ENCODE data around the gene CAPSL. TPM values are rescaled to one million over a fixed set of nuclear protein-coding genes. Genes with fewer than 3 reads are reported as not detected.

CAPSL gene
- total RNA-seq, 8 experiments from 2014 or later: 17.7 TPM; not detected in 7

- Histone ChIP-seq H3K4me1 (replicated peaks in 1 of 2) (no peaks in the 10 kb centered on the region), H3K27ac (no peak overlapping the region), H3K4me3 (no peak overlapping the region)
- in situ Hi-C loops (cut with MboI; ENCODE audit: low pct_unique_long_range_greater_than_20kb in 2 of 9, low sequenced_read_pairs in 9 of 9, unreplicated experiment in 9 of 9): loop anchor here in 3 of 9 experiments (25.0 kb wide), 3 partner anchors 289 to 964 kb away; no protein-coding TSS in a partner anchor
- WGBS, 10 experiments: 6 to 66% (median 30%) methylated on average over 2 to 9 of the region's 13 CpGs; no CpG with 5 or more reads in 1 of the 10 experiments
- ATAC-seq (replicated peaks in 6 of 8): peak; percentile 48 to 83 (median 78)
These were observed 11.9 kb downstream of the CAPSL start for GRCh38 chr5:35926389-35927051.

- no peak overlapping the region for H3K27ac ChIP-seq
- in situ Hi-C loops (cut with MboI; ENCODE audit: low pct_unique_long_range_greater_than_20kb in 2 of 9, low sequenced_read_pairs in 9 of 9, unreplicated experiment in 9 of 9): loop anchor here in 4 of 9 experiments (25.0 kb wide), 5 partner anchors 138 to 963 kb away; no protein-coding TSS in a partner anchor
- H3K4me3 ChIP-seq: no peak overlapping the region
- no peaks in the 10 kb centered on the region for H3K4me1 ChIP-seq (replicated peaks in 1 of 2)
- peak; percentile 88 to 97 (median 95) for ATAC-seq (replicated peaks in 6 of 8)
- WGBS, 10 experiments: 22 to 73% (median 49%) methylated on average over 2 to 18 of the region's 21 CpGs
These were observed 13.3 kb downstream of the CAPSL start for GRCh38 chr5:35924950-35925722.

- in situ Hi-C loops (cut with MboI; ENCODE audit: low pct_unique_long_range_greater_than_20kb in 2 of 9, low sequenced_read_pairs in 9 of 9, unreplicated experiment in 9 of 9): loop anchor here in 4 of 9 experiments (25.0 kb wide), 3 partner anchors 137 to 837 kb away; no protein-coding TSS in a partner anchor
- H3K4me3 ChIP-seq: no peak overlapping the region
- peak in 3 of 8 experiments; percentile 9 to 28 (median 13) for ATAC-seq (replicated peaks in 6 of 8)
- H3K4me1 ChIP-seq (replicated peaks in 1 of 2): no peaks in the 10 kb centered on the region
- WGBS, 10 experiments: 0 to 96% (median 60%) methylated on average over 3 to 8 of the region's 10 CpGs
- H3K27ac ChIP-seq: no peak overlapping the region
These were observed 14.1 kb downstream of the CAPSL start for GRCh38 chr5:35924122-35924949.

- 40 to 87% (median 77%) methylated on average over 1 to 6 of the region's 7 CpGs; no CpG with 5 or more reads in 5 of the 10 experiments for WGBS, 10 experiments
- Histone ChIP-seq H3K4me1 (replicated peaks in 1 of 2) (no peaks in the 10 kb centered on the region), H3K27ac (no peak overlapping the region), H3K4me3 (no peak overlapping the region)
- in situ Hi-C loops (cut with MboI; ENCODE audit: low pct_unique_long_range_greater_than_20kb in 2 of 9, low sequenced_read_pairs in 9 of 9, unreplicated experiment in 9 of 9): loop anchor here in 4 of 9 experiments (25.0 kb wide), 3 partner anchors 135 to 835 kb away; no protein-coding TSS in a partner anchor
- ATAC-seq (replicated peaks in 6 of 8): no peak
These were observed 16.0 kb downstream of the CAPSL start for GRCh38 chr5:35922468-35922867.

GRCh38 chr5:35921930-35922329, 16.5 kb downstream of the CAPSL start:
- WGBS, 10 experiments: 29 to 75% (median 65%) methylated on average over 1 to 5 of the region's 5 CpGs; no CpG with 5 or more reads in 2 of the 10 experiments
- in situ Hi-C loops (cut with MboI; ENCODE audit: low pct_unique_long_range_greater_than_20kb in 2 of 9, low sequenced_read_pairs in 9 of 9, unreplicated experiment in 9 of 9): loop anchor here in 4 of 9 experiments (25.0 kb wide), 3 partner anchors 135 to 835 kb away; no protein-coding TSS in a partner anchor
- Histone ChIP-seq H3K4me3 (no peak overlapping the region), H3K27ac (no peak overlapping the region), H3K4me1 (replicated peaks in 1 of 2) (no peaks in the 10 kb centered on the region)
- ATAC-seq (replicated peaks in 6 of 8): no peak

- Histone ChIP-seq H3K27ac (no peak overlapping the region), H3K4me1 (replicated peaks in 1 of 2) (no peaks in the 10 kb centered on the region), H3K4me3 (no peak overlapping the region)
- ATAC-seq (replicated peaks in 6 of 8): peak in 2 of 8 experiments; percentile 15 to 46
- 20 to 100% (median 68%) methylated on average over 1 to 9 of the region's 11 CpGs; no CpG with 5 or more reads in 3 of the 10 experiments for WGBS, 10 experiments
- in situ Hi-C loops (cut with MboI; ENCODE audit: low pct_unique_long_range_greater_than_20kb in 2 of 9, low sequenced_read_pairs in 9 of 9, unreplicated experiment in 9 of 9): loop anchor here in 4 of 9 experiments (25.0 kb wide), 3 partner anchors 134 to 834 kb away; no protein-coding TSS in a partner anchor
These were observed 17.5 kb downstream of the CAPSL start for GRCh38 chr5:35920890-35921289.

- 0 to 90% (median 48%) methylated on average over 2 to 4 of the region's 4 CpGs; no CpG with 5 or more reads in 1 of the 10 experiments for WGBS, 10 experiments
- no peak for ATAC-seq (replicated peaks in 6 of 8)
- in situ Hi-C loops (cut with MboI; ENCODE audit: low pct_unique_long_range_greater_than_20kb in 2 of 9, low sequenced_read_pairs in 9 of 9, unreplicated experiment in 9 of 9): loop anchor here in 4 of 9 experiments (25.0 kb wide), 3 partner anchors 132 to 832 kb away; no protein-coding TSS in a partner anchor
- H3K4me1 ChIP-seq (replicated peaks in 1 of 2): no peaks in the 10 kb centered on the region
- no peak overlapping the region for H3K27ac ChIP-seq
- H3K4me3 ChIP-seq: no peak overlapping the region
These were observed 19.2 kb downstream of the CAPSL start for GRCh38 chr5:35919191-35919590.

GRCh38 chr5:35908814-35909213, 29.6 kb downstream of the CAPSL start:
- H3K4me3 ChIP-seq: no peak overlapping the region
- H3K4me1 ChIP-seq (replicated peaks in 1 of 2): no peaks in the 10 kb centered on the region
- in situ Hi-C loops (cut with MboI; ENCODE audit: low pct_unique_long_range_greater_than_20kb in 2 of 9, low sequenced_read_pairs in 9 of 9, unreplicated experiment in 9 of 9): loop anchor here in 4 of 9 experiments (25.0 kb wide), 3 partner anchors 122 to 822 kb away; no protein-coding TSS in a partner anchor
- no peak overlapping the region for H3K27ac ChIP-seq
- ATAC-seq (replicated peaks in 6 of 8): no peak

- in situ Hi-C loops (cut with MboI; ENCODE audit: low pct_unique_long_range_greater_than_20kb in 2 of 9, low sequenced_read_pairs in 9 of 9, unreplicated experiment in 9 of 9): loop anchor here in 4 of 9 experiments (25.0 kb wide), 3 partner anchors 121 to 821 kb away; no protein-coding TSS in a partner anchor
- H3K27ac ChIP-seq: no peak overlapping the region
- no peak overlapping the region for H3K4me3 ChIP-seq
- H3K4me1 ChIP-seq (replicated peaks in 1 of 2): no peaks in the 10 kb centered on the region
- ATAC-seq (replicated peaks in 6 of 8): no peak
- WGBS, 10 experiments: 11 to 82% (median 14%) methylated on average over 1 of the region's 1 CpG; no CpG with 5 or more reads in 5 of the 10 experiments
These were observed 30.2 kb downstream of the CAPSL start for GRCh38 chr5:35908228-35908627.

GRCh38 chr5:35904443-35905132, 33.8 kb downstream of the CAPSL start:
- no peak for ATAC-seq (replicated peaks in 6 of 8)
- Histone ChIP-seq H3K4me3 (no peak overlapping the region), H3K4me1 (replicated peaks in 1 of 2) (no peaks in the 10 kb centered on the region), H3K27ac (no peak overlapping the region)
- 47 to 96% (median 72%) methylated on average over 3 to 11 of the region's 11 CpGs for WGBS, 10 experiments
- in situ Hi-C loops (cut with MboI; ENCODE audit: low pct_unique_long_range_greater_than_20kb in 2 of 9, low sequenced_read_pairs in 9 of 9, unreplicated experiment in 9 of 9): loop anchor here in 4 of 9 experiments (25.0 kb wide), 3 partner anchors 117 to 817 kb away; no protein-coding TSS in a partner anchor

GRCh38 chr5:35903631-35904203, 34.7 kb downstream of the CAPSL start:
- H3K27ac ChIP-seq: no peak overlapping the region
- in situ Hi-C loops (cut with MboI; ENCODE audit: low pct_unique_long_range_greater_than_20kb in 2 of 9, low sequenced_read_pairs in 9 of 9, unreplicated experiment in 9 of 9): loop anchor here in 4 of 9 experiments (25.0 kb wide), 3 partner anchors 116 to 816 kb away; no protein-coding TSS in a partner anchor
- H3K4me3 ChIP-seq: no peak overlapping the region
- H3K4me1 ChIP-seq (replicated peaks in 1 of 2): no peaks in the 10 kb centered on the region
- WGBS, 10 experiments: 75 to 100% (median 89%) methylated on average over 1 to 6 of the region's 6 CpGs; no CpG with 5 or more reads in 1 of the 10 experiments
- no peak for ATAC-seq (replicated peaks in 6 of 8)

Data from motor neuron (in vitro differentiated cells).